ENCODE results near the gene NPTN. TPM values are rescaled to one million over a fixed set of nuclear protein-coding genes. Genes with fewer than 3 reads are reported as not detected.

NPTN gene
- total and polyA plus RNA-seq, 9 of the 15 experiments (the other 6 are each of a cell fraction or from before 2014, with no cell fraction given): 9.6 to 48.5 (median 21.7) TPM

DNA sequence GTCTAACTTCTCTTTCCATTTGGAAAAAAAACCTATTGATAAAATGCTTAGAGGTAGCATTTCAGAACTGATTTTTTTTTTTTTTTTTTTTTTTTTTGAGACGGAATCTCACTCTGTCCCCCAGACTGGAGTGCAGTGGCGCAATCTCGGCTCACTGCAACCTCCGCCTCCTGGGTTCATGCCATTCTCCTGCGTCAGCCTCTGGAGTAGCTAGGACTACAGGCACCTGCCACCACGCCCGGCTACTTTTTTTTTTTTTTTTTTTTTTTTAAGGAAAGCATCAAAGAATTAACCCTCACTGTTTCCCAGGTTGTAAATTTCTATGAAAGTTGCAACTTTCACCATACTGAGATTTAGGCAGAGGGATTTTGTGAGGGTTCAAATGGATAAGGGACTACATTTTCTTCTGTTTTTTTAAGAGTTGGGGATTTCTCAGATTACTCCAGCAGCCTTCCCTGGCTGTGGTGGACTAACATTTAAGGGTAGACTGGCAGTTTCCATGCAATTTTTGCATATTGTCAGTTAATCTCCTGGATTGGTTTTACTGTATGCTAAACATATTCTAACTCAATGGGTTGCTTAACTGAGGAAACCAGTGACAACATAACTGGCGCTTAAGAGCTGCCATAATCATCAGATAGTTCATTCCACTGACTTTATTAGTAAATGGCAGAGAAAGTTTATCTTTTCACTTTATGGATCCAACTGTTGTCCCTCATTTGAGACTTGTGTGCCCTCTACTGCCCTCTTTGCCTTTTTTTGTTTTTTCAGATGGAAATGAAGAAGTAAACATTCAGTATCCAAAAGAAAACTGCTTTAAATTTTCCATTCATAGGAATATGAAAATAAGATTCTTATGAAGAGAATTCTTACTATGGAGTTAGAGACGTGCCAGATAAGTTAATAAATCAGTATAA, 93.7 kb downstream of the NPTN start (continued):
- TF ChIP-seq, protein P1, sequence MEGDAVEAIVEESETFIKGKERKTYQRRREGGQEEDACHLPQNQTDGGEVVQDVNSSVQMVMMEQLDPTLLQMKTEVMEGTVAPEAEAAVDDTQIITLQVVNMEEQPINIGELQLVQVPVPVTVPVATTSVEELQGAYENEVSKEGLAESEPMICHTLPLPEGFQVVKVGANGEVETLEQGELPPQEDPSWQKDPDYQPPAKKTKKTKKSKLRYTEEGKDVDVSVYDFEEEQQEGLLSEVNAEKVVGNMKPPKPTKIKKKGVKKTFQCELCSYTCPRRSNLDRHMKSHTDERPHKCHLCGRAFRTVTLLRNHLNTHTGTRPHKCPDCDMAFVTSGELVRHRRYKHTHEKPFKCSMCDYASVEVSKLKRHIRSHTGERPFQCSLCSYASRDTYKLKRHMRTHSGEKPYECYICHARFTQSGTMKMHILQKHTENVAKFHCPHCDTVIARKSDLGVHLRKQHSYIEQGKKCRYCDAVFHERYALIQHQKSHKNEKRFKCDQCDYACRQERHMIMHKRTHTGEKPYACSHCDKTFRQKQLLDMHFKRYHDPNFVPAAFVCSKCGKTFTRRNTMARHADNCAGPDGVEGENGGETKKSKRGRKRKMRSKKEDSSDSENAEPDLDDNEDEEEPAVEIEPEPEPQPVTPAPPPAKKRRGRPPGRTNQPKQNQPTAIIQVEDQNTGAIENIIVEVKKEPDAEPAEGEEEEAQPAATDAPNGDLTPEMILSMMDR (IDR thresholded peaks at IDR 0.05 in 2 of 3, conservative IDR thresholded peaks at IDR 0.05 in 1 of 3; ENCODE audit: insufficient read depth in 2 of 3, low read depth in 1 of 3, low read length in 3 of 3): peak in 2 of 3 experiments; percentile 16 to 35; a peak in 1 of 6 replicates
- TF ChIP-seq PCBP1 (IDR thresholded peaks at IDR 0.05; ENCODE audit: low read depth, low read length, poor library complexity, severe bottlenecking) (no peak), HDAC2 (IDR thresholded peaks at IDR 0.05) (no peak), CHCHD3 (CRISPR knock-in tag; IDR thresholded peaks at IDR 0.05) (no peak)
- TF ChIP-seq, protein P2, sequence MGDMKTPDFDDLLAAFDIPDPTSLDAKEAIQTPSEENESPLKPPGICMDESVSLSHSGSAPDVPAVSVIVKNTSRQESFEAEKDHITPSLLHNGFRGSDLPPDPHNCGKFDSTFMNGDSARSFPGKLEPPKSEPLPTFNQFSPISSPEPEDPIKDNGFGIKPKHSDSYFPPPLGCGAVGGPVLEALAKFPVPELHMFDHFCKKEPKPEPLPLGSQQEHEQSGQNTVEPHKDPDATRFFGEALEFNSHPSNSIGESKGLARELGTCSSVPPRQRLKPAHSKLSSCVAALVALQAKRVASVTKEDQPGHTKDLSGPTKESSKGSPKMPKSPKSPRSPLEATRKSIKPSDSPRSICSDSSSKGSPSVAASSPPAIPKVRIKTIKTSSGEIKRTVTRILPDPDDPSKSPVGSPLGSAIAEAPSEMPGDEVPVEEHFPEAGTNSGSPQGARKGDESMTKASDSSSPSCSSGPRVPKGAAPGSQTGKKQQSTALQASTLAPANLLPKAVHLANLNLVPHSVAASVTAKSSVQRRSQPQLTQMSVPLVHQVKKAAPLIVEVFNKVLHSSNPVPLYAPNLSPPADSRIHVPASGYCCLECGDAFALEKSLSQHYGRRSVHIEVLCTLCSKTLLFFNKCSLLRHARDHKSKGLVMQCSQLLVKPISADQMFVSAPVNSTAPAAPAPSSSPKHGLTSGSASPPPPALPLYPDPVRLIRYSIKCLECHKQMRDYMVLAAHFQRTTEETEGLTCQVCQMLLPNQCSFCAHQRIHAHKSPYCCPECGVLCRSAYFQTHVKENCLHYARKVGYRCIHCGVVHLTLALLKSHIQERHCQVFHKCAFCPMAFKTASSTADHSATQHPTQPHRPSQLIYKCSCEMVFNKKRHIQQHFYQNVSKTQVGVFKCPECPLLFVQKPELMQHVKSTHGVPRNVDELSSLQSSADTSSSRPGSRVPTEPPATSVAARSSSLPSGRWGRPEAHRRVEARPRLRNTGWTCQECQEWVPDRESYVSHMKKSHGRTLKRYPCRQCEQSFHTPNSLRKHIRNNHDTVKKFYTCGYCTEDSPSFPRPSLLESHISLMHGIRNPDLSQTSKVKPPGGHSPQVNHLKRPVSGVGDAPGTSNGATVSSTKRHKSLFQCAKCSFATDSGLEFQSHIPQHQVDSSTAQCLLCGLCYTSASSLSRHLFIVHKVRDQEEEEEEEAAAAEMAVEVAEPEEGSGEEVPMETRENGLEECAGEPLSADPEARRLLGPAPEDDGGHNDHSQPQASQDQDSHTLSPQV (IDR thresholded peaks at IDR 0.05): no peak
